LNCaP clone FGC (cell line): Measurements from ENCODE around the gene PCSK6.

Experiments
- DNase-seq: peaks from one replicate; pipeline ENCODE4 v3.0.0-alpha.2; 2011; ENCODE audit warnings: low read depth
- H3K4me3 ChIP-seq: 2 replicates; pipeline ENCODE4 v1.5.1; 2011; ENCODE audit warnings: mild to moderate bottlenecking, low read depth, low read length, control low read depth
- TF ChIP-seq, protein P1 (sequence below): IDR thresholded peaks from 2 replicates; pipeline ENCODE4 v1.5.1; 2012; ENCODE audit warnings: mild to moderate bottlenecking; ENCODE audit not compliant: control insufficient read depth, insufficient read depth; ENCODE audit errors: extremely low read depth

The PCSK6 gene

DNA sequence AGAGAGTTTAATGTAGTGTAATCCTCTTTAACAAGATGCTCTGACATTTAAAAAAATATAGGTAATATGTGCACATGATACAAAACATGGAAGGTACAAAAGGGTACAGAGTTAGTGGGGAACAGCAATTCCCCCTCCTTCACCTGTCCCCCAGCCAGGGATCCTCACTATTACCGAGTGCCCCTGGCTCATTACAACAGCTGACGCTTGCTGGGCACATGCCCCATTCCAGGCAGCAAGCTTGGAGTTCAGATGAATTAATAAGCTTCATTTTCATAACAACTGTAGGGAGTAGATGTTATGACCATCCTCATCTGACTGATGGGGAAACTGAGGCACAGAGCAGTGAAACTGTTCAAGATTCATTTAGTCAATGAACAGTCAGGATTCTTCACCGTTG lies 41.2 kb downstream of the PCSK6 start:
- TF ChIP-seq, protein P1, sequence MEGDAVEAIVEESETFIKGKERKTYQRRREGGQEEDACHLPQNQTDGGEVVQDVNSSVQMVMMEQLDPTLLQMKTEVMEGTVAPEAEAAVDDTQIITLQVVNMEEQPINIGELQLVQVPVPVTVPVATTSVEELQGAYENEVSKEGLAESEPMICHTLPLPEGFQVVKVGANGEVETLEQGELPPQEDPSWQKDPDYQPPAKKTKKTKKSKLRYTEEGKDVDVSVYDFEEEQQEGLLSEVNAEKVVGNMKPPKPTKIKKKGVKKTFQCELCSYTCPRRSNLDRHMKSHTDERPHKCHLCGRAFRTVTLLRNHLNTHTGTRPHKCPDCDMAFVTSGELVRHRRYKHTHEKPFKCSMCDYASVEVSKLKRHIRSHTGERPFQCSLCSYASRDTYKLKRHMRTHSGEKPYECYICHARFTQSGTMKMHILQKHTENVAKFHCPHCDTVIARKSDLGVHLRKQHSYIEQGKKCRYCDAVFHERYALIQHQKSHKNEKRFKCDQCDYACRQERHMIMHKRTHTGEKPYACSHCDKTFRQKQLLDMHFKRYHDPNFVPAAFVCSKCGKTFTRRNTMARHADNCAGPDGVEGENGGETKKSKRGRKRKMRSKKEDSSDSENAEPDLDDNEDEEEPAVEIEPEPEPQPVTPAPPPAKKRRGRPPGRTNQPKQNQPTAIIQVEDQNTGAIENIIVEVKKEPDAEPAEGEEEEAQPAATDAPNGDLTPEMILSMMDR = no peak
- no peak for DNase-seq
- no peak overlapping the region for H3K4me3 ChIP-seq

DNA sequence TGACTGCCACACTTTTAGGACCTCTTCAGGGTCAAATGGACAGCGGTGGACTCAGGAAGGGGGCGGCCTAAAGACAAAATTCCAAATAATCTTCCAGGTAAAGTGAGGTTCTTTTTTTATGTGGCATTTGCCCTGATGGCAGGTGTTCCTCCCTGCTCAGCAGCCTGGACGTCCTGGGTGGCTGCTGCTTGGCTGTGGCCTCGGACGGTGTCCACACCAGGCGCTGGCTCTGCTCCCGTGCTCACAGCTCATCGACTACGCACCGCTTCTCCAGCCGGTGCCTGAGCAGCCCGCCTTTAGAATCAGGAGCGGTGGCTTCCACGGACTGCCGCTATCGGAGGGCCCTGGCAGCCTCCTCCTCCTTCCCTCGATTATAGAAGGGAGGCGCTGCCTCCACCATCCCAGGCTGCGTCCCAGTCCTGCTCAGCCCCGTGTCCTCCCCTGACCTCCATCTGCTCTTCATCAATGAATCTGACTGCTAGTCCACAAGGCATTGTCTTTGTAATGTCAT lies 41.9 kb downstream of the PCSK6 start:
- TF ChIP-seq, protein P1 = no peak
- H3K4me3 ChIP-seq = no peak overlapping the region
- DNase-seq = no peak

DNA sequence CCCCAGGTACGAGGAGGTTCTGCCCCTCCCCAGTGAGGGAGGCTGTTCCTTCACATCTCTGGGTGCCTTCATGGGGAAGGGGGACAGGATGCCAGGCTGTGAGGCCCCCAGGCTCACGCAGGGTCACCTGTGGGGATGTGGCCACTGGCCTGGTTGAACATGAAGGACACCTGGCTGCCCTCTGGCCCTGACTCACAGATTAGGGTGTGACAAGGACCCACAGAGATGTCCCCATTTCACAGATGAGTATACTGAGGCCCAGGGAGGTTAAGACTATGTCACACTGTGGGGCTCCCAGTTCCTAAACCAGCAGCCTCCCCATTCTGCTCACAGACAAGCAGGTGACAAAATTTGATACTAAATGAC lies 42.4 kb downstream of the PCSK6 start:
- no peak overlapping the region for H3K4me3 ChIP-seq
- DNase-seq = no peak
- TF ChIP-seq, protein P1 = no peak

DNA sequence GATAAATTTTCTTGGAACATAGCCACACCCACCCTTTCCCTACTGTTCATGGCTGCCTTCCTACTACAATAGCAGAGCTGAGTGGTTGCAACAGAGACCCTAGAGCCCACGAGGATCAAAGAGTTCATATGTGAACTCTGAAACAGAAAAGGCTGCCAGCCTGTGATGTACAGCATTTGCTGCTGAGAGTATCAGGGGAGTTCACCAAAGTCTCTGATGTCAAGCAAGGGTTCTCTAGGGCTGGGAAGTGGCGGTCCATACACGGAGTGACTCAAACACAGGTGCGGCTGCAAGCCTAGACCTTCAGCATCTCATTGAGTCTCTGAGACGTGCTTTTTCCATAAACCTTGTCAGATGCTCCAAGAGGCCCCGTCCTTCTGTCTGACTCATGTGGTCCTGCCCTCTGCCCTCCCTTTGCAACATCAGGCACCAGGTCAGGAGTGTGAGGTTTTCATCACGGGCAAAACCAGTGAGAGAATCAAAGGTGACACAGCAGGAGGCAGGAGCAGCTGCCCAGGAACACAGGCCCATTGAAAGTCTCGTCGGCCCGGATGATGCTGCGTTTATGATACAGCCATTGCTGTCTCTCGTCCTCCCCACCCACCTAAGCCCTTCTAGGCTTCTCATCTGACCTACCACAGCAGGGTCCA lies 42.9 kb downstream of the PCSK6 start:
- TF ChIP-seq, protein P1 = no peak
- DNase-seq = no peak
- H3K4me3 ChIP-seq = no peak overlapping the region

DNA sequence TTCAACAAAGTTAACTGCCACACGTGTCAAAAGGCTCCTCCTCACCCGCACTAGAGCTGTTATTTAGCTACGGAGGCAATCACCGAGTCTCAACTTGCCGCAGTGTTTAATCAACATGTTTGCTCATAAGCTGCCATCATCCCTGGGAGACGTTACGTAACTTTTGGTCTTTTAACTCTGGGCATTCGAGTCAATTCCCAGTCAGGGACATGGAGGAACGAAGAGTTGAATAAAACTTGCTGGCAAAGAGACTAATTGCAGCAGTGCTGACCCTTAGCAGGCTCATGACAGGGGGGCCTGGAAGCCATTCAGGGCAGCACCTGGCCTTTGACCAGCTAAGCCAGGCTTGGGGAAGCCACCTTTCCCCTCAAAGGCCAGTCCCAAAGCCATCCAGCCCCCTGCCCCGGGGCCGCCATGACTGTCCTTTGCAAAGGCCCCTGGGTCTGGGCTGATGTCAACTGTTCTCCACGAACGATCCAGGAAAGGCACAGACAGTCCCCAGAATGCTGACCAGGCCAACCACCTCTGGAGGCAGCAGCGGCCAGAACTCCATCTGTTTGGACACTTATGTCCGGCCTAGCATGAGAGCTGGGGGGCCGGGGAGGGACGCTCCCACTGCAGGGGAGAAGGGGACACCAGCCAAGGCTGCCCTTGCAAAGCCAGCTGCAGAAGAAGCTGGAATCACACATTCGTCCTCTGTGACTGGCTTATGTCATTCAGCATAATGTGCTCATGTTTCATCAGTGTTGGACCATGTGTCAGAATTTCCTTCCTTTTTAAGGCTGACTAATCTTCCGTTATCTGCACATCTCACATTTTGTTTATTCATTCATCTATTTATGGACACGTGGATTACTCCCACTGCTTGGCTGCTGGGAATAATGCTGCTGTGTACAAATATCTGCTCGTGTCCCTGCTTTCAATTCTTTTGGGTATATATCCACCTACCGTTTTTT lies 43.7 kb downstream of the PCSK6 start:
- DNase-seq = peak; percentile 42
- TF ChIP-seq, protein P1 = no peak
- no peak overlapping the region for H3K4me3 ChIP-seq

DNA sequence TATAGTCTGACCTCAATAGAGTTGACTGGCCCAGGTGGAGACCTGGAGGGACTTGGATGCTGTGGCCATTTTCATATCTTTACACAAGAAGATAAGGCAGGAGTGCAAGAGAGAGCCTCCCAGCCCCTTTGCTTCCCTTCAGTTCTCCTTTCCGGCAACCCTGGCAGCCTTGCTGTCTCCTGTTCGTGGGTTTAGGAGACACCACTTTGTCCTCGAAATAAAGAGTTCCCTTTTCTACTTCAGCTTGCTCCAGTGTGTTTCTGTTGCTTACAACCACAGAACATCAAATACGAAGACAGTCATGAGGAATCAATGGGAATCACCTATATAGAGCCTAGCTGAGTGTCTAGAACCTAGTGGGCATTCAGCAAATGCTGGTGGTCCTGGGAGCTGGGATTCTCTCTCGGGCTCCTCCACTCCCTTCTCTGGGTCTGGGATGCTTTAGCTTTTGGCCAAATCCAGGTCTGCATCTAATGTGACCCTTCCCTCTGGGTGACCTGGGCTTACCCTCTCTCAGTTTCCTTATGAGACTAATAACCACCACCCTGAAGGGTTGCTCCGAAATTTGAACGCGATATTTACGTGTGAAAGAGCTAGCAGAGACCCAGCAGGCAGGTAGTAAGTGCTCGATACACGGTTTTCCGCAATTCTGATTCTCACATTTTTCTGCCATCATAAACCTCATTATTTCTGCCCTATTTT lies 44.5 kb downstream of the PCSK6 start:
- TF ChIP-seq, protein P1 = no peak
- no peak overlapping the region for H3K4me3 ChIP-seq
- no peak for DNase-seq
